ENCODE measurements around the gene SCYL1. TPM values are rescaled to one million over a fixed set of nuclear protein-coding genes. Genes with fewer than 3 reads are reported as not detected.

The SCYL1 gene
- total and polyA plus RNA-seq, 2 donors (not counting 1 experiment from before 2014, with no cell fraction given) = 76.5 to 85.5 TPM

- POLR2A ChIA-PET = interaction anchor here (0.5 to 3.2 kb wide), 21 partner anchors 9 to 189 kb away, joined by 3 to 53 read pairs (median 4); partner anchors contain the start of genes EHBP1L1, FAM89B, MALAT1 and MAP3K11
- ATAC-seq (ENCODE audit: low read depth) = peak; percentile 87
- H2AFZ ChIP-seq (ENCODE audit: insufficient read depth, low read depth, low read length, poor library complexity, severe bottlenecking) = peak overlapping the region; percentile 80
- intact Hi-C loops (cut with micrococcal nuclease) = loop anchor here (1.0 to 10.0 kb wide), 7 partner anchors 12 to 426 kb away; partner anchors contain the start of genes PCNX3, SCYL1, TM7SF2 and ZNHIT2
- no peaks in the 10 kb centered on the region for H3K27me3 Mint-ChIP-seq
- DNase-seq = peak; percentile 97
- H3K27me3 ChIP-seq (replicated peaks in 1 of 4; ENCODE audit: control extremely low read depth in 1 of 4, control insufficient read depth in 3 of 4, insufficient read depth in 4 of 4, low read length in 3 of 4) = no peaks in the 10 kb centered on the region
- H4K20me1 ChIP-seq (ENCODE audit: control insufficient read depth, insufficient read depth, low read length, poor library complexity, severe bottlenecking) = peaks cover 7% of the 10 kb centered on the region
- H3K9ac ChIP-seq (ENCODE audit: low read length) = peak overlapping the region; percentile 73
- H3K4me3 ChIP-seq (ENCODE audit: control extremely low read depth in 1 of 5, extremely low read depth in 1 of 5, insufficient read depth in 1 of 5, low read depth in 2 of 5, low read length in 4 of 5) = peak overlapping the region; percentile 74 to 97 (median 86)
- peak overlapping the region; percentile 97 for H3K4me2 ChIP-seq (replicated peaks; ENCODE audit: low read depth, low read length, poor library complexity, severe bottlenecking)
- H3K27ac Mint-ChIP-seq = peak overlapping the region; percentile 96
- H3K79me2 ChIP-seq (ENCODE audit: control insufficient read depth, insufficient read depth, low read length) = no peaks in the 10 kb centered on the region
- peaks cover 12 to 17% of the 10 kb centered on the region in 2 donors for H3K4me1 ChIP-seq (ENCODE audit: control insufficient read depth in 2 of 2, insufficient read depth in 2 of 2, low read length in 2 of 2)
- peaks cover 24% of the 10 kb centered on the region for H3K4me1 Mint-ChIP-seq
- H3K9me3 Mint-ChIP-seq (ENCODE audit: insufficient read depth) = no peaks in the 10 kb centered on the region
- under 1% methylated on average over 78 of the region's 78 CpGs for WGBS (ENCODE audit: insufficient coverage)
- no peaks in the 10 kb centered on the region for H3K9me3 ChIP-seq (ENCODE audit: control extremely low read depth in 1 of 3, control insufficient read depth in 2 of 3, insufficient read depth in 1 of 3, low read length in 2 of 3)
- no peak for TF ChIP-seq EZH2 (IDR thresholded peaks at IDR 0.05; ENCODE audit: borderline replicate concordance, insufficient read depth, low read depth, low read length, poor library complexity, severe bottlenecking)
- TF ChIP-seq CTCF (IDR thresholded peaks at IDR 0.05) = peak; percentile 63
- peaks cover under 1 to 19% of the 10 kb centered on the region in 2 experiments for H3K36me3 ChIP-seq (replicated peaks in 1 of 2; ENCODE audit: control extremely low read depth in 1 of 2, control insufficient read depth in 1 of 2, extremely low read depth in 1 of 2, insufficient read depth in 2 of 2, low read length in 1 of 2)
- peak overlapping the region; percentile 95 for H3K4me3 Mint-ChIP-seq
- peak overlapping the region; percentile 85 to 87 for H3K27ac ChIP-seq (ENCODE audit: low read length in 2 of 2)
- CTCF ChIA-PET = interaction anchor here (0.5 to 9.2 kb wide), 43 partner anchors 8 to 666 kb away, joined by 3 to 144 read pairs (median 4); partner anchors contain the start of genes AP5B1, EHBP1L1, FAM89B and FRMD8
Measured at GRCh38 chr11:65540290-65541092, 15.6 kb downstream of the SCYL1 start.

All from B cell (primary cell).